ENCODE measurements around the gene GFOD1.

DNA sequence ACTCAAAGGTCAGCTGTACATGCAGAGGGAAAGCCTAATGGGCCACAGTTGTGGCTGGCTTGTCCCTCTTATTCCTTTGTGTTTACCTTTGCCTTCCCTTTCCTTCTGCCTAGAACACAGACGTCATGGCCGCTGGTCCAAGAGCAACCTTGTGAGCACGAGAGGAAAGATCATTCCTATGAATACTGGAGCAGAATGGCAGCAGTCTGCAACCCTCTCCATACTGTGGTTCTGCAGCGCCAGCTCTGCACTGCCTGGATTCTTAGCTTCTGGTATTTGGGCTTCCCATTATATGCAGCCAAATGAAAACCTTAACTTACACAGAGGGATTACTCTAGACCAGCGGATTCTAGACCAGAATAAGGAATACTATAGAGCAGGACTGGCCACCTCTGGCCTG lies 171.5 kb downstream of the GFOD1 start:
- TF ChIP-seq, protein P1, sequence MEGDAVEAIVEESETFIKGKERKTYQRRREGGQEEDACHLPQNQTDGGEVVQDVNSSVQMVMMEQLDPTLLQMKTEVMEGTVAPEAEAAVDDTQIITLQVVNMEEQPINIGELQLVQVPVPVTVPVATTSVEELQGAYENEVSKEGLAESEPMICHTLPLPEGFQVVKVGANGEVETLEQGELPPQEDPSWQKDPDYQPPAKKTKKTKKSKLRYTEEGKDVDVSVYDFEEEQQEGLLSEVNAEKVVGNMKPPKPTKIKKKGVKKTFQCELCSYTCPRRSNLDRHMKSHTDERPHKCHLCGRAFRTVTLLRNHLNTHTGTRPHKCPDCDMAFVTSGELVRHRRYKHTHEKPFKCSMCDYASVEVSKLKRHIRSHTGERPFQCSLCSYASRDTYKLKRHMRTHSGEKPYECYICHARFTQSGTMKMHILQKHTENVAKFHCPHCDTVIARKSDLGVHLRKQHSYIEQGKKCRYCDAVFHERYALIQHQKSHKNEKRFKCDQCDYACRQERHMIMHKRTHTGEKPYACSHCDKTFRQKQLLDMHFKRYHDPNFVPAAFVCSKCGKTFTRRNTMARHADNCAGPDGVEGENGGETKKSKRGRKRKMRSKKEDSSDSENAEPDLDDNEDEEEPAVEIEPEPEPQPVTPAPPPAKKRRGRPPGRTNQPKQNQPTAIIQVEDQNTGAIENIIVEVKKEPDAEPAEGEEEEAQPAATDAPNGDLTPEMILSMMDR (IDR thresholded peaks at IDR 0.05) = no peak
- TF ChIP-seq POLR2A (IDR thresholded peaks at IDR 0.05) = no peak
